ENCODE data around the gene RAB20. TPM values are rescaled to one million over a fixed set of nuclear protein-coding genes. Genes with fewer than 3 reads are reported as not detected.

The RAB20 gene
- total and polyA plus RNA-seq, 9 of the 15 experiments (the other 6 are each of a cell fraction or from before 2014, with no cell fraction given), result 0.62 to 9.2 (median 5.4) TPM

DNA sequence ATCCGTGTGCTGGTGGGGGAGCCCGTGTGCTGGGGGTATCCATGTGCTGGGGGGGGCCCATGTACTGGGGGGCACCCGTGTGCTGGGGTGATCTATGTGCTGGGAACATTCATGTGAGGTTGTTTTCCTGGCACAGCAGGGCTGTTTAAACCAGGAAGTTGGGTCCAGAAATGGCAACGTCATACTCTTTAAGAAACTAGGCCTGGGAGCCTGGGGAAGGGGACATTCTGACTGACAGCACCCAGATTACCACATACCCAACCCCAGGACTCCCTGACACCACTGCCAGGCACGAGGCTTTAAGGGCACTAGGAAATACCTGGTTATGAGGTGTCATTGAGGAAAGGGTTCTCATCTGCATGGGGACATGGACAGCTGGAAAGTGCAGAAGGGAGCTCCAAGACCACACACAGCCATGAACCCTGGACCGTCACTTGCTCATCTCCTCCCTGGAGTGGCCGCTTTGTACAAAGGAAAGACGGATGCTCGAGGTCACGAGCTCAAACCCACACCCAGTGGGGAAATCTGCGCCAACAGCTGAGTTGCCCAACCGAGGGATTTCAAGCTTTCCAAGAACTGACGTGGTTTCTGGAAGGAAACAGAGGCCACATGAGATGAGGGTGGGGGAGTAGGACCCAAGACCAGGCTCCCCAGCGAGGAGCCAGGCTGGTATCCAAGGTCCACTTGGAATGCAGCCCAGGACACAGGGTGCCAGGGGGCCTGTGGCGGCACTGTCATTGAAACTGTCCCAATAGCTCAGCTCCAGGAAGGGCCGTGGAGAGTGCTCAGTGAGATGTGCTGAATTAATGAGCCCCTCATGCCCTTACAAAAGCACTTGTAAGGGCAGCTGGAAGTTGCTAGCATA is 40.9 kb downstream of the RAB20 start:
- in situ Hi-C loops (cut with MboI) (no loop called here), intact Hi-C loops (cut with micrococcal nuclease) (no loop called here)
- no peak for TF ChIP-seq ZNF146 (CRISPR knock-in tag; IDR thresholded peaks at IDR 0.05; ENCODE audit: unreplicated experiment)
- TF ChIP-seq, protein P1, sequence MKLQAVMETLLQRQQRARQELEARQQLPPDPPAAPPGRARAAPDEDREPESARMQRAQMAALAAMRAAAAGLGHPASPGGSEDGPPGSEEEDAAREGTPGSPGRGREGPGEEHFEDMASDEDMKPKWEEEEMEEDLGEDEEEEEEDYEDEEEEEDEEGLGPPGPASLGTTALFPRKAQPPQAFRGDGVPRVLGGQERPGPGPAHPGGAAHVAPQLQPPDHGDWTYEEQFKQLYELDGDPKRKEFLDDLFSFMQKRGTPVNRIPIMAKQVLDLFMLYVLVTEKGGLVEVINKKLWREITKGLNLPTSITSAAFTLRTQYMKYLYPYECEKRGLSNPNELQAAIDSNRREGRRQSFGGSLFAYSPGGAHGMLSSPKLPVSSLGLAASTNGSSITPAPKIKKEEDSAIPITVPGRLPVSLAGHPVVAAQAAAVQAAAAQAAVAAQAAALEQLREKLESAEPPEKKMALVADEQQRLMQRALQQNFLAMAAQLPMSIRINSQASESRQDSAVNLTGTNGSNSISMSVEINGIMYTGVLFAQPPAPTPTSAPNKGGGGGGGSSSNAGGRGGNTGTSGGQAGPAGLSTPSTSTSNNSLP (IDR thresholded peaks at IDR 0.05; ENCODE audit: borderline replicate concordance, low read depth, low read length), result no peak
- TF ChIP-seq, protein P2, sequence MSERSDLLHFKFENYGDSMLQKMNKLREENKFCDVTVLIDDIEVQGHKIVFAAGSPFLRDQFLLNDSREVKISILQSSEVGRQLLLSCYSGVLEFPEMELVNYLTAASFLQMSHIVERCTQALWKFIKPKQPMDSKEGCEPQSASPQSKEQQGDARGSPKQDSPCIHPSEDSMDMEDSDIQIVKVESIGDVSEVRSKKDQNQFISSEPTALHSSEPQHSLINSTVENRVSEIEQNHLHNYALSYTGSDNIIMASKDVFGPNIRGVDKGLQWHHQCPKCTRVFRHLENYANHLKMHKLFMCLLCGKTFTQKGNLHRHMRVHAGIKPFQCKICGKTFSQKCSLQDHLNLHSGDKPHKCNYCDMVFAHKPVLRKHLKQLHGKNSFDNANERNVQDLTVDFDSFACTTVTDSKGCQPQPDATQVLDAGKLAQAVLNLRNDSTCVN (CRISPR knock-in tag; IDR thresholded peaks at IDR 0.05), result no peak
- no peak for TF ChIP-seq ZBTB1 (CRISPR knock-in tag; IDR thresholded peaks at IDR 0.05; ENCODE audit: borderline replicate concordance, low read depth)
- no peak for TF ChIP-seq ZNF274 (IDR thresholded peaks at IDR 0.05; ENCODE audit: borderline replicate concordance, low read depth, low read length)
- no peak for TF ChIP-seq TARDBP (IDR thresholded peaks at IDR 0.05)
- TF ChIP-seq, protein P3, sequence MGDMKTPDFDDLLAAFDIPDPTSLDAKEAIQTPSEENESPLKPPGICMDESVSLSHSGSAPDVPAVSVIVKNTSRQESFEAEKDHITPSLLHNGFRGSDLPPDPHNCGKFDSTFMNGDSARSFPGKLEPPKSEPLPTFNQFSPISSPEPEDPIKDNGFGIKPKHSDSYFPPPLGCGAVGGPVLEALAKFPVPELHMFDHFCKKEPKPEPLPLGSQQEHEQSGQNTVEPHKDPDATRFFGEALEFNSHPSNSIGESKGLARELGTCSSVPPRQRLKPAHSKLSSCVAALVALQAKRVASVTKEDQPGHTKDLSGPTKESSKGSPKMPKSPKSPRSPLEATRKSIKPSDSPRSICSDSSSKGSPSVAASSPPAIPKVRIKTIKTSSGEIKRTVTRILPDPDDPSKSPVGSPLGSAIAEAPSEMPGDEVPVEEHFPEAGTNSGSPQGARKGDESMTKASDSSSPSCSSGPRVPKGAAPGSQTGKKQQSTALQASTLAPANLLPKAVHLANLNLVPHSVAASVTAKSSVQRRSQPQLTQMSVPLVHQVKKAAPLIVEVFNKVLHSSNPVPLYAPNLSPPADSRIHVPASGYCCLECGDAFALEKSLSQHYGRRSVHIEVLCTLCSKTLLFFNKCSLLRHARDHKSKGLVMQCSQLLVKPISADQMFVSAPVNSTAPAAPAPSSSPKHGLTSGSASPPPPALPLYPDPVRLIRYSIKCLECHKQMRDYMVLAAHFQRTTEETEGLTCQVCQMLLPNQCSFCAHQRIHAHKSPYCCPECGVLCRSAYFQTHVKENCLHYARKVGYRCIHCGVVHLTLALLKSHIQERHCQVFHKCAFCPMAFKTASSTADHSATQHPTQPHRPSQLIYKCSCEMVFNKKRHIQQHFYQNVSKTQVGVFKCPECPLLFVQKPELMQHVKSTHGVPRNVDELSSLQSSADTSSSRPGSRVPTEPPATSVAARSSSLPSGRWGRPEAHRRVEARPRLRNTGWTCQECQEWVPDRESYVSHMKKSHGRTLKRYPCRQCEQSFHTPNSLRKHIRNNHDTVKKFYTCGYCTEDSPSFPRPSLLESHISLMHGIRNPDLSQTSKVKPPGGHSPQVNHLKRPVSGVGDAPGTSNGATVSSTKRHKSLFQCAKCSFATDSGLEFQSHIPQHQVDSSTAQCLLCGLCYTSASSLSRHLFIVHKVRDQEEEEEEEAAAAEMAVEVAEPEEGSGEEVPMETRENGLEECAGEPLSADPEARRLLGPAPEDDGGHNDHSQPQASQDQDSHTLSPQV (IDR thresholded peaks at IDR 0.05), result no peak
- Histone ChIP-seq H3K27ac (ENCODE audit: extremely low read depth, low read depth, low read length) (no peak overlapping the region), H3K79me2 (ENCODE audit: control insufficient read depth, insufficient read depth, low read length) (no peaks in the 10 kb centered on the region), H3K36me3 (ENCODE audit: control insufficient read depth, insufficient read depth, low read length) (no peaks in the 10 kb centered on the region), H3K4me1 (replicated peaks in 1 of 2; ENCODE audit: control insufficient read depth in 2 of 2, insufficient read depth in 2 of 2, low read length in 2 of 2) (peaks cover 13 to 38% of the 10 kb centered on the region in 2 experiments; a peak in 4 of 5 replicates), H3K4me2 (ENCODE audit: insufficient read depth, low read length) (no peak overlapping the region), H3K9me3 (replicated peaks; ENCODE audit: control insufficient read depth, insufficient read depth, low read depth, low read length) (no peaks in the 10 kb centered on the region), H3K9me1 (ENCODE audit: control insufficient read depth, insufficient read depth, low read length) (no peaks in the 10 kb centered on the region), H3K27me3 (ENCODE audit: control insufficient read depth in 2 of 2, insufficient read depth in 2 of 2, low read length in 2 of 2) (no peaks in the 10 kb centered on the region), H4K20me1 (replicated peaks; ENCODE audit: control insufficient read depth, insufficient read depth, low read length) (no peaks in the 10 kb centered on the region), H2AFZ (ENCODE audit: low read depth, low read length) (no peak overlapping the region), H3K4me3 (no peak overlapping the region), H3K9ac (ENCODE audit: insufficient read depth in 1 of 2, low read depth in 2 of 2, low read length in 2 of 2) (no peak overlapping the region)
- no peak for DNase-seq (ENCODE audit: extremely low read depth in 1 of 4, low spot score in 3 of 4)
- ChIA-PET CTCF (ENCODE audit: low intra/inter-chr PET ratio) (no interaction called here), POLR2A (no interaction called here)
- ATAC-seq, result no peak
- 63% methylated on average over 8 of the region's 16 CpGs for WGBS (ENCODE audit: insufficient coverage, low coverage, missing lambda C conversion rate)
- BruUV-seq (replicated peaks), result no TSS peak
- no peak for FAIRE-seq
